IMR-90 (cell line): Measurements from ENCODE around the gene HOXB8. TPM values are rescaled to one million over a fixed set of nuclear protein-coding genes. Genes with fewer than 3 reads are reported as not detected.

Experiments used
- ATAC-seq: fragments of 200-7000 bp; cut with Tn5 transposase; 2 replicates; pipeline ENCODE4 v1.9.1; 2020; ENCODE audit warnings: low read depth, mild to moderate bottlenecking, moderate library complexity
- BruUV-seq: library from RNA; stranded (reverse); fragments of 400-500 nt; replicated peaks from 2 replicates; lab custom pipeline; 2021; lab: Mats Ljungman, UMichigan
- CTCF ChIA-PET: fragments of 300-600 bp; formaldehyde crosslinking; extraction: SDS; loops from one replicate; lab custom pipeline; 2021; ENCODE audit warnings: antibody characterized with exemption; lab: Yijun Ruan, JAX
- POLR2A ChIA-PET: fragments of 300-600 bp; sonication (Branson Sonifier 250); formaldehyde crosslinking; loops from one replicate; lab custom pipeline; 2022; ENCODE audit warnings: antibody characterized with exemption; ENCODE audit not compliant: unreplicated experiment; lab: Charles Lee
- DNase-seq: peaks from one replicate; pipeline ENCODE4 v3.0.0; 2013
- H2AFZ ChIP-seq: replicated peaks from 2 replicates; pipeline ENCODE3; 2013; ENCODE audit warnings: low read length, mild to moderate bottlenecking; ENCODE audit not compliant: poor library complexity
- H2AK5ac ChIP-seq: 2 replicates; pipeline ENCODE4 v1.6.1; 2013; ENCODE audit warnings: low read depth, low read length, inconsistent platforms
- H2AK9ac ChIP-seq: replicated peaks from 2 replicates; pipeline ENCODE3; 2013; ENCODE audit warnings: mild to moderate bottlenecking, low read depth, low read length, moderate library complexity; ENCODE audit not compliant: poor library complexity
- H2BK120ac ChIP-seq: 2 replicates; pipeline ENCODE4 v1.6.1; 2013; ENCODE audit warnings: low read depth, low read length, inconsistent platforms
- H2BK15ac ChIP-seq: 3 replicates; pipeline ENCODE4 v1.6.1; 2013; ENCODE audit warnings: low read depth, low read length, inconsistent platforms
- H2BK20ac ChIP-seq: 2 replicates; pipeline ENCODE4 v1.6.1; 2013; ENCODE audit warnings: low read depth, mild to moderate bottlenecking, inconsistent platforms, low read length, moderate library complexity
- H2BK5ac ChIP-seq: 2 replicates; pipeline ENCODE4 v1.6.1; 2013; ENCODE audit warnings: mild to moderate bottlenecking, low read depth, low read length, inconsistent platforms; ENCODE audit not compliant: poor library complexity, severe bottlenecking
- H3K14ac ChIP-seq: replicated peaks from 2 replicates; pipeline ENCODE4 v1.6.1; 2013; ENCODE audit warnings: low read depth, low read length, inconsistent platforms
- H3K18ac ChIP-seq: 2 replicates; pipeline ENCODE4 v1.6.1; 2013; ENCODE audit warnings: low read depth, low read length, control low read depth
- H3K23ac ChIP-seq: 2 replicates; pipeline ENCODE4 v1.6.1; 2013; ENCODE audit warnings: low read depth, low read length, inconsistent platforms
- H3K27ac ChIP-seq: 2 replicates; pipeline ENCODE4 v1.5.1; 2013; ENCODE audit warnings: mild to moderate bottlenecking, control low read depth, low read length; ENCODE audit not compliant: insufficient read depth
- H3K27me3 ChIP-seq: 2 replicates; pipeline ENCODE4 v1.6.1; 2013; ENCODE audit warnings: low read length; ENCODE audit not compliant: control insufficient read depth, insufficient read depth
- H3K36me3 ChIP-seq: 2 replicates; pipeline ENCODE4 v1.6.1; 2013; ENCODE audit warnings: low read length, mixed read lengths; ENCODE audit not compliant: control insufficient read depth, insufficient read depth
- H3K4ac ChIP-seq: 2 replicates; pipeline ENCODE4 v1.6.1; 2013; ENCODE audit warnings: low read depth, low read length, inconsistent platforms
- H3K4me1 ChIP-seq: 2 replicates; pipeline ENCODE4 v1.6.1; 2013; ENCODE audit warnings: low read length, mixed read lengths; ENCODE audit not compliant: control insufficient read depth, insufficient read depth
- H3K4me2 ChIP-seq: 2 replicates; pipeline ENCODE4 v1.6.1; 2013; ENCODE audit warnings: low read depth, mild to moderate bottlenecking, control low read depth, low read length, moderate library complexity
- H3K4me3 ChIP-seq: 2 replicates; pipeline ENCODE4 v1.5.1; 2013; ENCODE audit warnings: low read depth, mild to moderate bottlenecking, control low read depth, low read length, moderate library complexity; ENCODE audit not compliant: insufficient read depth
- H3K56ac ChIP-seq: 2 replicates; pipeline ENCODE4 v1.6.1; 2013; ENCODE audit warnings: low read length, inconsistent platforms; ENCODE audit not compliant: insufficient read depth; ENCODE audit errors: extremely low read depth
- H3K79me1 ChIP-seq, 2 experiments: 2 replicates each; pipeline ENCODE4 v1.6.1; 2013; ENCODE audit warnings: low read length in 2 of 2, inconsistent platforms in 1 of 2, low read depth in 1 of 2
- H3K9ac ChIP-seq: 2 replicates; pipeline ENCODE4 v1.6.1; 2013; ENCODE audit warnings: low read depth, low read length, control low read depth
- H3K9me1 ChIP-seq: 2 replicates; pipeline ENCODE4 v1.6.1; 2013; ENCODE audit warnings: low read length, inconsistent platforms; ENCODE audit not compliant: insufficient read depth
- H3K9me3 ChIP-seq: 2 replicates; pipeline ENCODE4 v1.6.1; 2013; ENCODE audit warnings: low read length; ENCODE audit not compliant: control insufficient read depth, insufficient read depth
- H4K20me1 ChIP-seq: 2 replicates; pipeline ENCODE4 v1.6.1; 2013; ENCODE audit warnings: low read length, inconsistent platforms; ENCODE audit not compliant: insufficient read depth
- H4K5ac ChIP-seq: 2 replicates; pipeline ENCODE4 v1.6.1; 2013; ENCODE audit warnings: mild to moderate bottlenecking, low read depth, low read length, control low read depth
- H4K8ac ChIP-seq, 2 experiments: 2 replicates each; pipeline ENCODE4 v1.6.1; 2013; ENCODE audit warnings: low read depth in 2 of 2, low read length in 2 of 2, control low read depth in 1 of 2, inconsistent platforms in 1 of 2
- H4K91ac ChIP-seq: 2 replicates; pipeline ENCODE4 v1.6.1; 2013; ENCODE audit warnings: low read depth, low read length, inconsistent platforms; ENCODE audit not compliant: insufficient read depth
- BHLHE40 ChIP-seq: fragments of 150-350 bp; IDR thresholded peaks from 2 replicates; pipeline ENCODE4 v1.6.1; 2016; ENCODE audit warnings: mild to moderate bottlenecking, low read depth, low read length
- CHD1 ChIP-seq: IDR thresholded peaks from 2 replicates; pipeline ENCODE4 v1.6.1; 2012; ENCODE audit warnings: low read depth, low read length, improper control_type of control experiment
- CTCF ChIP-seq: conservative IDR thresholded peaks from 2 replicates; pipeline ENCODE4 v1.5.1; 2012; ENCODE audit warnings: mild to moderate bottlenecking, low read depth, low read length, improper control_type of control experiment
- ELK1 ChIP-seq: fragments of 150-350 bp; IDR thresholded peaks from 2 replicates; pipeline ENCODE4 v1.6.1; 2016; ENCODE audit warnings: low read depth, mild to moderate bottlenecking, low read length, moderate library complexity, borderline replicate concordance
- FOS ChIP-seq: fragments of 150-350 bp; IDR thresholded peaks from 2 replicates; pipeline ENCODE4 v1.6.1; 2016; ENCODE audit warnings: low read depth, low read length
- MAFK ChIP-seq: IDR thresholded peaks from 2 replicates; pipeline ENCODE4 v1.6.1; 2012; ENCODE audit warnings: low read depth, low read length, improper control_type of control experiment
- MAZ ChIP-seq: IDR thresholded peaks from 2 replicates; pipeline ENCODE4 v1.6.1; 2012; ENCODE audit warnings: low read depth, mild to moderate bottlenecking, low read length, improper control_type of control experiment, moderate library complexity, borderline replicate concordance
- MXI1 ChIP-seq: IDR thresholded peaks from 2 replicates; pipeline ENCODE4 v1.6.1; 2012; ENCODE audit warnings: low read depth, mild to moderate bottlenecking, low read length, moderate library complexity, borderline replicate concordance
- NFE2L2 ChIP-seq: fragments of 150-350 bp; IDR thresholded peaks from 2 replicates; pipeline ENCODE4 v1.6.1; 2016; ENCODE audit warnings: low read depth, mild to moderate bottlenecking, low read length
- POLR2A ChIP-seq: IDR thresholded peaks from 2 replicates; pipeline ENCODE4 v1.6.1; 2012; ENCODE audit warnings: mild to moderate bottlenecking, low read depth, low read length
- RCOR1 ChIP-seq: IDR thresholded peaks from 2 replicates; pipeline ENCODE4 v1.6.1; 2012; ENCODE audit warnings: mild to moderate bottlenecking, low read length, improper control_type of control experiment; ENCODE audit not compliant: insufficient replicate concordance
- SMC3 ChIP-seq: fragments of 150-350 bp; IDR thresholded peaks from 2 replicates; pipeline ENCODE4 v1.6.1; 2016; ENCODE audit warnings: low read depth, mild to moderate bottlenecking, antibody characterized with exemption, low read length, moderate library complexity
- USF2 ChIP-seq: fragments of 150-350 bp; IDR thresholded peaks from 2 replicates; pipeline ENCODE4 v1.6.1; 2017; ENCODE audit warnings: mild to moderate bottlenecking, antibody characterized with exemption, low read length, low read depth
- WGBS, 2 experiments: methylation state at CpG; one replicate each; pipeline versions ENCODE4 v1.1.5 to v1.1.7; 2013; ENCODE audit warnings: missing lambda C conversion rate in 2 of 2; ENCODE audit not compliant: insufficient read length in 1 of 2; ENCODE audit errors: extremely low coverage in 2 of 2; 5-methylcytosine and 5-hydroxymethylcytosine counted together
- dilution Hi-C: fragments of 300-500 bp; cut with HindIII; formaldehyde crosslinking; loops from one replicate; pipeline ENCODE4 v1.14.3; 2018; ENCODE audit warnings: low sequenced_read_pairs; ENCODE audit not compliant: unreplicated experiment
- in situ Hi-C: fragments of 300-500 bp; cut with MboI; formaldehyde crosslinking; loops from 3 replicates; pipeline ENCODE4 v1.14.3; 2019; ENCODE audit warnings: low sequenced_read_pairs, inconsistent platforms, mixed read lengths
- intact Hi-C: fragments of 100-400 bp; cut with micrococcal nuclease; formaldehyde crosslinking; loops from 2 replicates; pipeline ENCODE4 v1.10.0; 2022
- polyA plus RNA-seq, 3 experiments: library from polyadenylated mRNA; depleted of rRNA; stranded (reverse); fragments of >200 nt; gene quantifications; 2 replicates each; pipeline ENCODE4 v1.2.3, GENCODE V29; 2012; ENCODE audit warnings: low replicate concordance in 1 of 3
- total RNA-seq: library from RNA; depleted of rRNA; stranded (reverse); fragments of >200 nt; gene quantifications from 2 replicates; pipeline ENCODE4 v1.2.3, GENCODE V29; 2012

The HOXB8 gene
- total and polyA plus RNA-seq, 2 of the 4 experiments (the other 2 are of a cell fraction), result 0.54 to 5.3 TPM

GRCh38 chr17:48632579-48633265 is 17.6 kb upstream of the HOXB8 start:
- intact Hi-C loops, result no loop called here
- ChIA-PET POLR2A (no interaction called here), CTCF (no interaction called here)
- Histone ChIP-seq H3K23ac (no peak overlapping the region), H2BK20ac (no peak overlapping the region), H4K20me1 (peaks cover 3% of the 10 kb centered on the region; the same call in 1 of the 2 replicates), H4K8ac (no peak overlapping the region), H4K5ac (no peak overlapping the region), H3K4me1 (no peaks in the 10 kb centered on the region), H3K14ac (no peak overlapping the region), H3K9me1 (no peaks in the 10 kb centered on the region), H3K27me3 (peaks cover 98% of the 10 kb centered on the region), H2BK120ac (no peak overlapping the region), H3K4me3 (no peak overlapping the region), H2AK9ac (no peak overlapping the region), H3K9me3 (peaks cover 37% of the 10 kb centered on the region), H3K9ac (no peak overlapping the region), H3K4me2 (no peak overlapping the region), H4K91ac (no peak overlapping the region), H2AK5ac (no peak overlapping the region), H2AFZ (no peak overlapping the region), H3K27ac (no peak overlapping the region), H3K18ac (no peak overlapping the region), H2BK5ac (no peak overlapping the region), H3K4ac (no peak overlapping the region), H3K56ac (no peak overlapping the region), H2BK15ac (no peak overlapping the region), H3K79me1 (no peaks in the 10 kb centered on the region), H3K36me3 (no peaks in the 10 kb centered on the region)
- BruUV-seq, result no TSS peak
- in situ Hi-C loops, result no loop called here
- DNase-seq (no peak), ATAC-seq (no peak)
- TF ChIP-seq SMC3 (no peak), NFE2L2 (no peak), POLR2A (no peak), MXI1 (no peak), RCOR1 (no peak), BHLHE40 (no peak), USF2 (no peak), CHD1 (no peak), MAZ (no peak), ELK1 (no peak), MAFK (no peak), CTCF (no peak), FOS (no peak)
- dilution Hi-C loops, result no loop called here
- WGBS, 2 experiments, result 13% methylated on average over 2 of the region's 7 CpGs; no CpG with 5 or more reads in 1 of the 2 experiments
